OCI-LY1 (cell line): Measurements from ENCODE around the gene KRTAP10-12.
"Not testable (repeated sequence)": the region's sequence is repeated elsewhere in the genome, so short reads cannot be mapped to it uniquely, and the experiment has no call there.

Experiments used
- EZH2 ChIP-seq: fragments of 200-600 bp; sonication (generic), shearing (Covaris generic); IDR thresholded peaks from 2 replicates; pipeline ENCODE4 v1.8.0; 2017; ENCODE audit warnings: borderline replicate concordance, mixed run types, mild to moderate bottlenecking, antibody characterized with exemption, low read length, moderate library complexity, mixed read lengths
- TF ChIP-seq, protein P1 (sequence below): fragments of 200-600 bp; sonication (generic), shearing (Covaris generic); IDR thresholded peaks from 2 replicates; pipeline ENCODE4 v1.5.1; 2017; ENCODE audit warnings: mild to moderate bottlenecking, antibody characterized with exemption, low read length, moderate library complexity, mixed read lengths

DNA sequence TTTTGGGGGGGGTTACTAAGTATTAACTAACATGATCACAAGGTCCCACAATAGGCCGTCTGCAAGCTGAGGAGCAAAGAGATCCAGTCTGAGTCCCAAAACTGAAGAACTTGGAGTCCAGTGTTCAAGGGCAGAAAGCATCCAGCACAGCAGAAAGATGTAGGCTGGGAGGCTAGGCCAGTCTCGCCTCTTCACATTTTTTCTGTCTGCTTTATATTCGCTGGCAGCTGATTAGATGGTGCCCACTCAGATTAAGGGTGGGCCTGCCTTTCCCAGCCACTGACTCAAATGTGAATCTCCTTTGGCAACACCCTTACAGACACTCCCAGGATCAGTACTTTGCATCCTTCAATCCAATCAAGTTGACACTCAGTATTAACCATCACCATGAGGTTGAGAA, 7.2 kb upstream of the KRTAP10-12 start:
- TF ChIP-seq, protein P1, sequence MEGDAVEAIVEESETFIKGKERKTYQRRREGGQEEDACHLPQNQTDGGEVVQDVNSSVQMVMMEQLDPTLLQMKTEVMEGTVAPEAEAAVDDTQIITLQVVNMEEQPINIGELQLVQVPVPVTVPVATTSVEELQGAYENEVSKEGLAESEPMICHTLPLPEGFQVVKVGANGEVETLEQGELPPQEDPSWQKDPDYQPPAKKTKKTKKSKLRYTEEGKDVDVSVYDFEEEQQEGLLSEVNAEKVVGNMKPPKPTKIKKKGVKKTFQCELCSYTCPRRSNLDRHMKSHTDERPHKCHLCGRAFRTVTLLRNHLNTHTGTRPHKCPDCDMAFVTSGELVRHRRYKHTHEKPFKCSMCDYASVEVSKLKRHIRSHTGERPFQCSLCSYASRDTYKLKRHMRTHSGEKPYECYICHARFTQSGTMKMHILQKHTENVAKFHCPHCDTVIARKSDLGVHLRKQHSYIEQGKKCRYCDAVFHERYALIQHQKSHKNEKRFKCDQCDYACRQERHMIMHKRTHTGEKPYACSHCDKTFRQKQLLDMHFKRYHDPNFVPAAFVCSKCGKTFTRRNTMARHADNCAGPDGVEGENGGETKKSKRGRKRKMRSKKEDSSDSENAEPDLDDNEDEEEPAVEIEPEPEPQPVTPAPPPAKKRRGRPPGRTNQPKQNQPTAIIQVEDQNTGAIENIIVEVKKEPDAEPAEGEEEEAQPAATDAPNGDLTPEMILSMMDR = not testable (repeated sequence)
- TF ChIP-seq EZH2 = not testable (repeated sequence)
